Measurements from ENCODE around the gene F8. TPM values are rescaled to one million over a fixed set of nuclear protein-coding genes. Genes with fewer than 3 reads are reported as not detected.

Gene F8
- total and polyA plus RNA-seq, 8 donors = 4.1 to 27.4 (median 5.2) TPM

DNA sequence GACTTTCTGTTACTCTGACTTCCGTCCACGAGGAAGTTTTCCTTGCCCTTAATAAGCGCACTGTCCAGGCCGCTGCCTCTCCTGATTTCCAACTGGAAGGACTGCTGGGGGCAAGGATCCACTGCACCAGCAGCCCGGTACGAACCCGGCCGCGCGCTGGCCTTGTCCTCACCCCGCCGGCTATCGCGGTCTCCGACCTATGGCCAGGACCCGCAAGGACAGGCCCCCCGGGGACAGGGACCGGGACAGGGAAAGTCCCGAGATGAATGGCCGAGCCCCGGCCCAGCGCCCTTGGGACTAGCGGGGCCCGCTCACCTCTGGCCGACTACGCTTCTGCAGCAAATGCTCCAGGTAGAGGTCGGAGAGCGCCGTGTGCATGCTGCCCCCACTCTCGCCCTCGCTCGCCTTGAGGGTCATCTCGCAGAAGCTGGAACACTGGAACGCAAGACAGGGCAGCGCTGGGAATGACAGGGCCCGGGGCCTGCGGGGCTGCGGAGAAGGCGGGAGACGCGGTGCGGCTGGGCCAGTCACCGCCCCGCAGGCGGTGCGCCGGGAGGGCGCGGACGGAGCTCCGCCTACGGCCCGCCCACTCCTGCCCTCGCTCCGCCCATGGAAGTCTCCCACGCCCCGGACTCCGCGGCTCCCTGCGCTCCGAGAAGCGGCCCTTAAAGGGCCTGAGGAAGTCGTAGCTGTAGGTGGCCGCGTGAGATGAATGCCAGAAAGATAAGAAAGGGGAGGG is 217.4 kb downstream of the F8 start, which contains the start of gene MPP1:
Gene MPP1 (minus strand): TSS at position 529 of the 739 bp plus-strand sequence. CDS start 112 bp downstream, at position 417.
- intact Hi-C loops (cut with DNase I) = no loop called here
- DNase-seq = peak; percentile 66 to 93 (median 84)
- no peaks in the 10 kb centered on the region for H3K27me3 ChIP-seq

DNA sequence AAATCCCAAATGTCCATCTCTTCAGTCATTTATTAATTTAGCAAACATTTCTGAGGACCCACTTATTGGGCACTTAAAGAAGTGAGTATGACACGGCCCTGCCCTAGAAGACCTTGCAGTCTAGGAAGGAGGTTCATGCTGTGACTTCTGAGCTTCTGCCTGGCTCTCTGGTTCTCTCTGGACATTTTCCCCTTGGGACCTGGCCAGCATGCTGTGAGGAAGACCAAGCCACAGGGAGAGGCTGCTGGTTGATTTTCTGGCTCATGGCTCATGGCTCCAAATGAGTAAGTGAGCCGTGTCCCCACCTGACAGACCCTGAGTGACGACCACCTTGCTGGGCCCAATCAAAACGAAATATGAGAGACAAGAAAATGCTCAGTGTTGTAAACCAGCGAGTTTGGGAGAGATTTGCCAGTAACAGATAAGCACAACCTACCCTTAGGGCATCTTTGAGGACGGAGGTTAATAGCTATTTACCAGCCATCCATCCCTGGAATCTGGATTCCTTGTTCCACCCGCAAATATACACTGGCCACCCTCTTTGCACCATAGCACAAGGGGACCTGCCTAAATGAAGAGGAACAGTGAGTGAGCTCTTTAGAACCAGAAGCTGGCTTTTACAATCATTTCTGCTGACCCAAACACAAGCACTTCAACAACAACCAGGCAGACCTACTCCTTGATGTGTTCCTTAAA is 218.1 kb downstream of the F8 start:
- ATAC-seq (no peak), DNase-seq (no peak)
- TF ChIP-seq, protein P1, sequence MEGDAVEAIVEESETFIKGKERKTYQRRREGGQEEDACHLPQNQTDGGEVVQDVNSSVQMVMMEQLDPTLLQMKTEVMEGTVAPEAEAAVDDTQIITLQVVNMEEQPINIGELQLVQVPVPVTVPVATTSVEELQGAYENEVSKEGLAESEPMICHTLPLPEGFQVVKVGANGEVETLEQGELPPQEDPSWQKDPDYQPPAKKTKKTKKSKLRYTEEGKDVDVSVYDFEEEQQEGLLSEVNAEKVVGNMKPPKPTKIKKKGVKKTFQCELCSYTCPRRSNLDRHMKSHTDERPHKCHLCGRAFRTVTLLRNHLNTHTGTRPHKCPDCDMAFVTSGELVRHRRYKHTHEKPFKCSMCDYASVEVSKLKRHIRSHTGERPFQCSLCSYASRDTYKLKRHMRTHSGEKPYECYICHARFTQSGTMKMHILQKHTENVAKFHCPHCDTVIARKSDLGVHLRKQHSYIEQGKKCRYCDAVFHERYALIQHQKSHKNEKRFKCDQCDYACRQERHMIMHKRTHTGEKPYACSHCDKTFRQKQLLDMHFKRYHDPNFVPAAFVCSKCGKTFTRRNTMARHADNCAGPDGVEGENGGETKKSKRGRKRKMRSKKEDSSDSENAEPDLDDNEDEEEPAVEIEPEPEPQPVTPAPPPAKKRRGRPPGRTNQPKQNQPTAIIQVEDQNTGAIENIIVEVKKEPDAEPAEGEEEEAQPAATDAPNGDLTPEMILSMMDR (IDR thresholded peaks at IDR 0.05) = no peak
- H3K27me3 ChIP-seq = no peaks in the 10 kb centered on the region
- intact Hi-C loops (cut with DNase I) = no loop called here
- H3K4me3 ChIP-seq = peak overlapping the region; percentile 52 to 67
- H3K36me3 ChIP-seq = no peaks in the 10 kb centered on the region
- H3K9me3 ChIP-seq = no peaks in the 10 kb centered on the region
- peaks cover 7 to 21% of the 10 kb centered on the region in 2 donors for H3K4me1 ChIP-seq
- H3K27ac ChIP-seq = peak overlapping the region; percentile 34 to 90

More for the DNA sequence above, 217.4 kb downstream of the F8 start, which contains the start of gene MPP1:
- peak; percentile 99 for ATAC-seq
- TF ChIP-seq, protein P1 (IDR thresholded peaks at IDR 0.05) = no peak
- peak within 1 kb of the TSS; percentile 34 to 90 for H3K27ac ChIP-seq
- H3K4me3 ChIP-seq = peak within 1 kb of the TSS; percentile 52 to 67
- H3K9me3 ChIP-seq = no peaks in the 10 kb centered on the region
- peaks cover 0 to 14% of the 10 kb centered on the region in 2 donors for H3K4me1 ChIP-seq
- no peaks in the 10 kb centered on the region for H3K36me3 ChIP-seq

DNA sequence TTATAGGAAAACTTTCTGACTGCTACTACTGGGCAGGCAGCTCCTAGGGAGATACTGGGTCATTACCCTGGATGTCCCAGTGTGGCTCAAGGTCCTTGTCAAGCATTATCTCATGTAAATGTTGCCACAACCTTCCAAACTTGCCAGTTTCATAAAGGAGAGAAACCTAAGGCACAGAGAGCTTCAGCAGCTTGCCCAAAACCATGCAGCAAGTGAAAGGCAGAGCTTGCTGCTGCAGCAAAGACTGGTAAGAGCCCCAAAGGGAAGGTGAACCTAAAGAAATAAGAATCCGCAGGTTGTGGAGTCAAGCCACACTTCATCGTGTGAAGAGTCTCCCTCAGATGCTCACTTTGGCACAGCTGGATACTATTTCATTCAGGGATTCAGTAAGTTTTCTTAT is 219.6 kb downstream of the F8 start:
- ATAC-seq (no peak), DNase-seq (no peak)
- intact Hi-C loops (cut with DNase I) = no loop called here
- Histone ChIP-seq H3K27ac (peak overlapping the region in 1 of 2 donors; percentile 90), H3K4me1 (peaks cover 7 to 31% of the 10 kb centered on the region in 2 donors), H3K4me3 (peak overlapping the region in 1 of 2 donors; percentile 67), H3K36me3 (no peaks in the 10 kb centered on the region), H3K9me3 (no peaks in the 10 kb centered on the region), H3K27me3 (no peaks in the 10 kb centered on the region)
- TF ChIP-seq, protein P1 (IDR thresholded peaks at IDR 0.05) = no peak

DNA sequence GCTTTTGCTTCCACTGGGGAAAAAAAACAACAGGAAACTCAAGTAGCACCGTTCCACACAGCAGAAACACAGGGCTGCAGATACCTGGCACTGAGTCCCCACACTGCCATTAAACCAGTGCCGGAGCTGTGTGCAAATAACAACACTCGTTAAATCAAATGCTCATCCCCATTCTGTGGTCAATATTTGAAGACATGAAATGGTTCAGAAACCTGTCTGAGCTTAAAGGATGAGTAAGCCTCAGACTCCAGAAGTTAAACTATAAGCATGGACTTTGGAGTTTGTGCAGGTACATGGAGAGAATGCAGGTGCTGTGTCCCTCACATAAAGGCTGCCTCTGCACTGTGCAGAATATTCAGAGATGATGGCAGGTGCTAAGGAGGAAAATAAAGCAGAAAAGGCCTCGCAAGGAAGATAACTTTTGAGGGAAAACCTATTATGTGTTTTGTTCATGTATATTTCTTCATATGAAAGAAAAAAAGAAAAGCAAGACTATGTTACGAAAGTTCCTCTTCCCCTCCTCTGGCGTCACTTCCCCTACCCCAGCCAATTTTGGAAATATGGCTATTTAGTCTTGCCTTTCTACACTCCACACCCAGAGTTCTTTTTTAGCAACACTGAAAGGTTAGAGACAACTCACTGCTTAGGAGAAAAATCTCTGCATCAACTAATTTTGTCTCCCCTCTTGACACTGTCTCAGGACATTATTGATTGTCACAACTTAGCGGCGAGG is 221.9 kb downstream of the F8 start:
- intact Hi-C loops (cut with DNase I) = no loop called here
- Histone ChIP-seq H3K9me3 (no peaks in the 10 kb centered on the region), H3K4me3 (no peak overlapping the region), H3K27ac (peak overlapping the region; percentile 33 to 90), H3K27me3 (no peaks in the 10 kb centered on the region), H3K4me1 (peaks cover 7 to 29% of the 10 kb centered on the region in 2 donors), H3K36me3 (no peaks in the 10 kb centered on the region)
- TF ChIP-seq, protein P1 (IDR thresholded peaks at IDR 0.05) = no peak
- no peak for DNase-seq
- ATAC-seq = no peak

Data from left lung (tissue), 10 donors.